ENCODE data around the gene PHEX.

The PHEX gene

GRCh38 chrX:22026731-22027130, 5.4 kb upstream of the PHEX start:
- H3K79me2 ChIP-seq (ENCODE audit: low read length), result no peaks in the 10 kb centered on the region
- no peak overlapping the region for H3K9ac ChIP-seq (ENCODE audit: low read length)
- no peak overlapping the region for H3K4me2 ChIP-seq (ENCODE audit: low read length)
- H2AFZ ChIP-seq (ENCODE audit: low read depth, low read length), result no peak overlapping the region
- TF ChIP-seq, protein P1, sequence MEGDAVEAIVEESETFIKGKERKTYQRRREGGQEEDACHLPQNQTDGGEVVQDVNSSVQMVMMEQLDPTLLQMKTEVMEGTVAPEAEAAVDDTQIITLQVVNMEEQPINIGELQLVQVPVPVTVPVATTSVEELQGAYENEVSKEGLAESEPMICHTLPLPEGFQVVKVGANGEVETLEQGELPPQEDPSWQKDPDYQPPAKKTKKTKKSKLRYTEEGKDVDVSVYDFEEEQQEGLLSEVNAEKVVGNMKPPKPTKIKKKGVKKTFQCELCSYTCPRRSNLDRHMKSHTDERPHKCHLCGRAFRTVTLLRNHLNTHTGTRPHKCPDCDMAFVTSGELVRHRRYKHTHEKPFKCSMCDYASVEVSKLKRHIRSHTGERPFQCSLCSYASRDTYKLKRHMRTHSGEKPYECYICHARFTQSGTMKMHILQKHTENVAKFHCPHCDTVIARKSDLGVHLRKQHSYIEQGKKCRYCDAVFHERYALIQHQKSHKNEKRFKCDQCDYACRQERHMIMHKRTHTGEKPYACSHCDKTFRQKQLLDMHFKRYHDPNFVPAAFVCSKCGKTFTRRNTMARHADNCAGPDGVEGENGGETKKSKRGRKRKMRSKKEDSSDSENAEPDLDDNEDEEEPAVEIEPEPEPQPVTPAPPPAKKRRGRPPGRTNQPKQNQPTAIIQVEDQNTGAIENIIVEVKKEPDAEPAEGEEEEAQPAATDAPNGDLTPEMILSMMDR (IDR thresholded peaks at IDR 0.05; ENCODE audit: low read depth, low read length), result no peak
- no peak for TF ChIP-seq EZH2phosphoT487 (IDR thresholded peaks at IDR 0.05; ENCODE audit: low read depth)
- H4K20me1 ChIP-seq (ENCODE audit: insufficient read depth, low read length), result no peaks in the 10 kb centered on the region
- H3K27me3 ChIP-seq (ENCODE audit: low read depth, low read length), result no peaks in the 10 kb centered on the region
- H3K36me3 ChIP-seq (replicated peaks; ENCODE audit: low read depth, low read length), result no peaks in the 10 kb centered on the region
- no peak overlapping the region for H3K4me3 ChIP-seq (ENCODE audit: low read length)
- H3K9me3 ChIP-seq (ENCODE audit: insufficient read depth, low read length), result no peaks in the 10 kb centered on the region
- H3K4me1 ChIP-seq (ENCODE audit: low read length), result peaks cover 20% of the 10 kb centered on the region
- H3K27ac ChIP-seq (ENCODE audit: low read length), result no peak overlapping the region

DNA sequence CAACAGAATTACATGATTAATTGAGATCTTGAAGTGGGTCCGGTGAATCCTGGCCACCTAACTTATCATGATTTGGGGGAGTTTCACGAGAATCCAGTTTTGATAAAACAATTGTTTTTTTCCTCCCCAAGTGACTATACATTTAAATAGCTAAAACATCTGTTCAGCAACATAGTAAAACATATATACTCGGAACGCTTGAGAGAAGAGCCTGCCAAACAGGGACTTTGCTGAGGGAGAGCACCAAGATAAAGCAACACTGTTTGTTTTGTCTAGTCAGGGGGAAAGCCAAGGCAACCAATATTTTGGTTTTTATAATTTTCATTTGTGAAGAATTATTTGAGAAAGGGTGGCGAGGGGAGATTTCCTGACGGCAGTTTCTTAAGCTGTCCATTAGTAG, 381 bp downstream of the PHEX start:
- TF ChIP-seq, protein P1 (IDR thresholded peaks at IDR 0.05; ENCODE audit: low read depth, low read length), result no peak
- TF ChIP-seq EZH2phosphoT487 (IDR thresholded peaks at IDR 0.05; ENCODE audit: low read depth), result no peak
- Histone ChIP-seq H3K4me3 (ENCODE audit: low read length) (no peak overlapping the region), H4K20me1 (ENCODE audit: insufficient read depth, low read length) (no peaks in the 10 kb centered on the region), H3K79me2 (ENCODE audit: low read length) (no peaks in the 10 kb centered on the region), H3K27me3 (ENCODE audit: low read depth, low read length) (no peaks in the 10 kb centered on the region), H2AFZ (ENCODE audit: low read depth, low read length) (no peak overlapping the region), H3K36me3 (replicated peaks; ENCODE audit: low read depth, low read length) (no peaks in the 10 kb centered on the region), H3K27ac (ENCODE audit: low read length) (no peak overlapping the region), H3K9me3 (ENCODE audit: insufficient read depth, low read length) (no peaks in the 10 kb centered on the region), H3K9ac (ENCODE audit: low read length) (no peak overlapping the region), H3K4me1 (ENCODE audit: low read length) (peaks cover 23% of the 10 kb centered on the region), H3K4me2 (ENCODE audit: low read length) (peak overlapping the region; percentile 50)

DNA sequence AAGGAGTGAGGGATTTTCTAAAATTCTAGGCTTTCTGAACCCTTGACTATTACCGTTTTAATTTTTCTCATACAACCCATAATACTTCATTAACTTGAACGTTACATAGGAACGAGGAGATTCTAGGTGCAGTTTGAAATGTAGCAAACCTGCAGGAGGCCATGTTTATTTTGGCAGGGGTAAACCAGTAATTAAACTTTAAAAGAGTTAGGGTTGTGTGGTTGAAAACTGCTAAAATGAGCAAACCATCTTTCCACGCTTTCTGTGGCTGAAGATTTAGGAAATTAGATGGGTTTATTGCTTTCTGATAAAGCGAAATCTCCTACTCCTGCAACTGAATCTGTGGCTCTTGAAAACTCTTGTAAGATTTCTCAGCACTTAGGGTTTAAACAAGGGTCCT, 1.7 kb downstream of the PHEX start:
- Histone ChIP-seq H3K9ac (ENCODE audit: low read length) (no peak overlapping the region), H3K79me2 (ENCODE audit: low read length) (no peaks in the 10 kb centered on the region), H4K20me1 (ENCODE audit: insufficient read depth, low read length) (no peaks in the 10 kb centered on the region), H3K27ac (ENCODE audit: low read length) (no peak overlapping the region), H3K4me2 (ENCODE audit: low read length) (no peak overlapping the region), H3K4me1 (ENCODE audit: low read length) (peaks cover 19% of the 10 kb centered on the region), H3K36me3 (replicated peaks; ENCODE audit: low read depth, low read length) (no peaks in the 10 kb centered on the region), H3K27me3 (ENCODE audit: low read depth, low read length) (no peaks in the 10 kb centered on the region), H3K4me3 (ENCODE audit: low read length) (no peak overlapping the region), H2AFZ (ENCODE audit: low read depth, low read length) (no peak overlapping the region), H3K9me3 (ENCODE audit: insufficient read depth, low read length) (no peaks in the 10 kb centered on the region)
- no peak for TF ChIP-seq EZH2phosphoT487 (IDR thresholded peaks at IDR 0.05; ENCODE audit: low read depth)
- TF ChIP-seq, protein P1 (IDR thresholded peaks at IDR 0.05; ENCODE audit: low read depth, low read length), result no peak

GRCh38 chrX:22035236-22035635, 3.1 kb downstream of the PHEX start:
- no peak overlapping the region for H3K9ac ChIP-seq (ENCODE audit: low read length)
- peaks cover 11% of the 10 kb centered on the region for H3K4me1 ChIP-seq (ENCODE audit: low read length)
- H3K27me3 ChIP-seq (ENCODE audit: low read depth, low read length), result no peaks in the 10 kb centered on the region
- no peak overlapping the region for H3K27ac ChIP-seq (ENCODE audit: low read length)
- no peak overlapping the region for H3K4me3 ChIP-seq (ENCODE audit: low read length)
- no peaks in the 10 kb centered on the region for H3K36me3 ChIP-seq (replicated peaks; ENCODE audit: low read depth, low read length)
- no peak overlapping the region for H3K4me2 ChIP-seq (ENCODE audit: low read length)
- no peaks in the 10 kb centered on the region for H3K9me3 ChIP-seq (ENCODE audit: insufficient read depth, low read length)
- H3K79me2 ChIP-seq (ENCODE audit: low read length), result no peaks in the 10 kb centered on the region
- H4K20me1 ChIP-seq (ENCODE audit: insufficient read depth, low read length), result no peaks in the 10 kb centered on the region
- no peak for TF ChIP-seq EZH2phosphoT487 (IDR thresholded peaks at IDR 0.05; ENCODE audit: low read depth)
- TF ChIP-seq, protein P1 (IDR thresholded peaks at IDR 0.05; ENCODE audit: low read depth, low read length), result no peak
- H2AFZ ChIP-seq (ENCODE audit: low read depth, low read length), result no peak overlapping the region

Measured in OCI-LY3 (cell line).